ENCODE measurements around the gene HEXA. TPM values are rescaled to one million over a fixed set of nuclear protein-coding genes. Genes with fewer than 3 reads are reported as not detected.
"Not testable (repeated sequence)": the region's sequence is repeated elsewhere in the genome, so short reads cannot be mapped to it uniquely, and the experiment has no call there.

Gene HEXA
- total RNA-seq: 63.4 and 82.7 TPM in 2 replicates

DNA sequence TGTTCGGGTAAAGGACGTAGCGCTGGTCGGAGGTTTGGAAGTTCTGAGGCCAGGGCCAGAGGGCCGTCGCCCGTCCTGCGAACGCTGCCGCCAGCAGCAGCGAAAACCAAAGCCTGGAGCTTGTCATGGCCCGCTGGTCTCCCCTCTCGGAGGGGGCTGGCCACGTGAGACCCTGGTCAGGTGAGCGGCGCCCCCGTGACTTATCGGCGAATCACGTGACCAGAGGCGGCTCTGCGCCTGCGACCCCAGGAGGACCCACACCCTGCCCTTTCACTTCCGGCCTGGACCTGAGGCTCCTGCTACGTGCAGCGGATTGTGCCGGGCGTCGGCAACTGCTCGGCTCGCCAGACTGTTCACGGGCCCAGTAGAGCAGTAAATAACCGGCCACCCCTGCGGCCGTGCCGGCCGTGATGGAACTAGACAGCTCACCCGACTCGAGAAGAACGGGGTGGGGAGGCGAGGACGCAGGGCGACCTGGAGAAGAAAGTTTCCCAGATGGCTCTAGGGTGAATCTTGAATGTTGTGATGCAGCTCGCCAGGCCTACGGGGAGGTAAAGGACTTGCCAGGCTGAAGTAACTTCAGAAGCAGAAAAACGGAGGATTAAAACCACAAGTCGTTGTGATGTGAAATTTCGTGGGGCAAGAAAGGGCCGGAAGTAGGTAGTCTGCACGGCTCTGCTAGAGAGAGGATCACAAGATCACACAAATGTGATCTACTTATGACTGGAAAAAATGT, at the start of gene HEXA:
Gene HEXA (minus strand): TSS at position 169 of the 736 bp plus-strand sequence. CDS start 42 bp downstream, at position 127.
- TF ChIP-seq, protein P1, sequence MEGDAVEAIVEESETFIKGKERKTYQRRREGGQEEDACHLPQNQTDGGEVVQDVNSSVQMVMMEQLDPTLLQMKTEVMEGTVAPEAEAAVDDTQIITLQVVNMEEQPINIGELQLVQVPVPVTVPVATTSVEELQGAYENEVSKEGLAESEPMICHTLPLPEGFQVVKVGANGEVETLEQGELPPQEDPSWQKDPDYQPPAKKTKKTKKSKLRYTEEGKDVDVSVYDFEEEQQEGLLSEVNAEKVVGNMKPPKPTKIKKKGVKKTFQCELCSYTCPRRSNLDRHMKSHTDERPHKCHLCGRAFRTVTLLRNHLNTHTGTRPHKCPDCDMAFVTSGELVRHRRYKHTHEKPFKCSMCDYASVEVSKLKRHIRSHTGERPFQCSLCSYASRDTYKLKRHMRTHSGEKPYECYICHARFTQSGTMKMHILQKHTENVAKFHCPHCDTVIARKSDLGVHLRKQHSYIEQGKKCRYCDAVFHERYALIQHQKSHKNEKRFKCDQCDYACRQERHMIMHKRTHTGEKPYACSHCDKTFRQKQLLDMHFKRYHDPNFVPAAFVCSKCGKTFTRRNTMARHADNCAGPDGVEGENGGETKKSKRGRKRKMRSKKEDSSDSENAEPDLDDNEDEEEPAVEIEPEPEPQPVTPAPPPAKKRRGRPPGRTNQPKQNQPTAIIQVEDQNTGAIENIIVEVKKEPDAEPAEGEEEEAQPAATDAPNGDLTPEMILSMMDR (conservative IDR thresholded peaks at IDR 0.05; ENCODE audit: low read depth, low read length): no peak
- no peak for DNase-seq (ENCODE audit: low read depth)
- peak within 1 kb of the TSS; percentile 82 for H3K4me3 ChIP-seq (ENCODE audit: low read depth, low read length)

DNA sequence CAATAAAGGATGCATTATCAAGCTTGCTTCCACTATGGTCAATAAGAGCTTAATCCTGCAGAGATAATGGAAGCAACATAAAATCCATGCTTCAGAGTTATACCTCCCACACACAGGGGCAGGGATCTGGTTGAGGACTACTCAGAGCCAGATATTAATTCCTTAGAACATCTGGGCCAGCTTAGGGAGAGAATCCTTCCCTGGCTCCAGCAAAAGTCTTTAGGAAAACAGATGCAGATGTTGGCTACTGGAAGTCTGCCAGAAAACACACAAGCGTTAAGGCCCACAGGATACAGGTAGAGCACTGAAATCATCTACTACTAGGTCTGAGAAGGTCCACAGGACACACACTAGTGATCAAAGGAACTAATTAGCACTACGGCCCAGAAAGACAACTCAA, 47.4 kb upstream of the HEXA start:
- H3K4me3 ChIP-seq (ENCODE audit: low read depth, low read length): no peak overlapping the region
- TF ChIP-seq, protein P1 (conservative IDR thresholded peaks at IDR 0.05; ENCODE audit: low read depth, low read length): no peak
- DNase-seq (ENCODE audit: low read depth): no peak

DNA sequence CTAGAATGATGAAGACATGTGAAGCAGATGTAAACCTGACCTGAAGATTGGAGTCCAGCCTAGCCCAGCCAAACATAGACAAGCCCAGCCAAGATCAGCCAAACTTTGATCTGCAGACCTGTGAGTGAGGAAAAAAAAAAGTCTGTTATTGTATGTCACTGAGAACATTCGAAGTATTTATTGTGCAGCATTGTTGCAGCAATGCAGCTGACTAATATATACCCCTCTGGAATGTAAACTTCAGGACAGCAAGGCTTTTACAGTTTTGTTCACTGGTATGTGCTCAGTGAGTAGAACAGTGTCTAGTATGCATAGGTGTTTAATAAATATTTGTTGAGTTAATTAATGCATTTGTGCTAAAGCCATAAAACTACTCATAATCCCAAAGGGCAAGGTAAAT, 45.7 kb upstream of the HEXA start:
- H3K4me3 ChIP-seq (ENCODE audit: low read depth, low read length): no peak overlapping the region
- no peak for DNase-seq (ENCODE audit: low read depth)
- TF ChIP-seq, protein P1 (conservative IDR thresholded peaks at IDR 0.05; ENCODE audit: low read depth, low read length): no peak

DNA sequence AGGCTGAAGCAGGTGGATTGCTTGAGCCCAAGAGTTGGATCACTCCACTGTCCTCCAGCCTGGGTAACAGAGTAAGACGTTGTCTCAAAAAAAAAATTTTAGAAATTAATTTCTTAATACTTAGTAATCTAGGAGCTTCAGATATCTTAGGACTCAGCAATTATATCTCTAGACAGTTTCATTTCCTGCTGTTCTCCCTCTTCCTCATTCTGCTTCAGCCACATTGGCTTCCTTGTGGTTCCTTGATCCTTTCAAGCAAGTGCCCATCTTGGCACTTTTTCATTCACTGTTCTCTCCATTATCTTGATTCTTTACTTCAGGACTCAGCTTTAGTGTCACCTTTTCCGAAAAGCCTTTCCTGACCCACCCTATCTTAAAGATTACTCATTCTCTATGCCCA, 44.8 kb upstream of the HEXA start:
- no peak overlapping the region for H3K4me3 ChIP-seq (ENCODE audit: low read depth, low read length)
- DNase-seq (ENCODE audit: low read depth): no peak
- TF ChIP-seq, protein P1 (conservative IDR thresholded peaks at IDR 0.05; ENCODE audit: low read depth, low read length): no peak

DNA sequence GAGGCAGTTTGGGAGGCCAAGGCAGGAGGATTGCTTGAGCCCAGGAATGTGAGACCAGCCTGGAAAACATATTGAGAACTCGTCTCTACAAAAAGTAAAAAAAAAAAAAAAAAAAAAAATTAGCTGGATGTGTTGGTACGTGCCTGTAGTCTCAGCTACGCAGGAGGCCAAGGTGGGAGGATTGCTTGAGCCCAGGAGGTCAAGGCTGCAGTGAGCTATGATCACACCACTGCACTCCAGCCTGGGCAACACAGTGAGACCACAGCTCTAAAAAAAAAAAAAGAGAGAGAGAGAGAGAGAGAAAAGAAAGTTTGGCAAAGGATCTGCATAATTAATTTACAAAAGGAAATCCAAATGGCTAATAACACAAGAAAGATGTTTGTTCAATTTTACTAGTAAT, 44.0 kb upstream of the HEXA start:
- not testable (repeated sequence) for H3K4me3 ChIP-seq (ENCODE audit: low read depth, low read length); DNase-seq (ENCODE audit: low read depth)

DNA sequence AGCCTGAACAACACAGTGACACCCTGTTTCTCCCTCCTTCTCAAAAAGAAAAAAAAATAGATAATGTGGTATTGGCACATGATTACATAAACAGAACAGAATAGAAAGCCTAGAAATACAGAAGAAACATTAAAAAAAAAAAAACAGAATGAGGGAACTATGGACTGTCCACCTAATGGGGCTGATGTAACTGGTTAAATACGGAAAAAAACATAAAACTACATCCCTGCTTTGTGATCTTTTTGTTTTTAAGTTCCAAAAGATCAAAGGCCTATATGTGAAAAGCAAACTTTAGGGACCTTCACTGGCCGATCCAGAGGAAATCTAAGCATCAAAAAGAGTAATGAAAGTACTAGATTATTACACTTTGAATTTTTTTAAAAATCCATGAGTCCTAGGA, 39.5 kb upstream of the HEXA start:
- TF ChIP-seq, protein P1 (conservative IDR thresholded peaks at IDR 0.05; ENCODE audit: low read depth, low read length): no peak
- DNase-seq (ENCODE audit: low read depth): no peak
- no peak overlapping the region for H3K4me3 ChIP-seq (ENCODE audit: low read depth, low read length)

DNA sequence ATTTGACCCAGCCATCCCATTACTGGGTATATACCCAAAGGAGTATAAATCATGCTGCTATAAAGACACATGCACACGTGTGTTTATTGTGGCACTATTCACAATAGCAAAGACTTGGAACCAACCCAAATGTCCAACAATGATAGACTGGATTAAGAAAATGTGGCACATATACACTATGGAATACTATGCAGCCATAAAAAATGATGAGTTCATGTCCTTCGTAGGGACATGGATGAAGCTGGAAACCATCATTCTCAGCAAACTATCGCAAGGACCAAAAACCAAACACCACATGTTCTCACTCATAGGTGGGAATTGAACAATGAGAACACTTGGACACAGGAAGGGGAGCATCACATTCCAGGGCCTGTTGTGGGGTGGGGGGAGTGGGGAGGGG, 37.5 kb upstream of the HEXA start:
- H3K4me3 ChIP-seq (ENCODE audit: low read depth, low read length); DNase-seq (ENCODE audit: low read depth): not testable (repeated sequence)

DNA sequence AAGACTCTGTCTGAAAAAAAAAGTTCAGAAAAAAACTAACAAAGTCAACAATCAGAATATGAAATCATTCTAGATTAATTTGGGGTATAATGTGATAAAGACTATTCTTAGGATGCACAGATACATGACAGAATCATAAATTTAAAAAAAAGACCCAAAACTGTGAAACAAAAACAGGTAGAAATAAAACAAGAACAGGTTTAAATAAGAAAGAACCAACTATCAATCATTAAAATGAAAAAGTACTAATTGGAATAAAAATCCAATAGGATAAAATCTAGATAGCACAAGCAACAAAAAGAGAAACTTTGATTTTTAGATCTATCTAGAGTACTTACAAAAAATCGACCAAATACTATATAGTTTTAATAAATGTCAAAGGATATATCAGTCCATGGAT, 35.7 kb upstream of the HEXA start:
- H3K4me3 ChIP-seq (ENCODE audit: low read depth, low read length): no peak overlapping the region
- no peak for DNase-seq (ENCODE audit: low read depth)
- TF ChIP-seq, protein P1 (conservative IDR thresholded peaks at IDR 0.05; ENCODE audit: low read depth, low read length): no peak
